Measurements from ENCODE around the gene VAC14.

Gene VAC14

GRCh38 chr16:70663524-70664324 lies 137.2 kb downstream of the VAC14 start:
- no peak for DNase-seq (ENCODE audit: low read depth, low spot score)

- no peak for DNase-seq (ENCODE audit: low read depth, low spot score)
Measured at GRCh38 chr16:70662991-70663523, 137.9 kb downstream of the VAC14 start.

- DNase-seq (ENCODE audit: low read depth, low spot score), result no peak
Measured at GRCh38 chr16:70661918-70662641, 138.9 kb downstream of the VAC14 start.

- no peak for DNase-seq (ENCODE audit: low read depth, low spot score)
Measured at GRCh38 chr16:70661534-70661917, 139.4 kb downstream of the VAC14 start.

GRCh38 chr16:70660672-70661350 lies 140.1 kb downstream of the VAC14 start:
- DNase-seq (ENCODE audit: low read depth, low spot score), result no peak

GRCh38 chr16:70659953-70660671 lies 140.8 kb downstream of the VAC14 start:
- no peak for DNase-seq (ENCODE audit: low read depth, low spot score)

GRCh38 chr16:70659546-70659945 lies 141.4 kb downstream of the VAC14 start:
- no peak for DNase-seq (ENCODE audit: low read depth, low spot score)

GRCh38 chr16:70658921-70659320 lies 142.0 kb downstream of the VAC14 start:
- DNase-seq (ENCODE audit: low read depth, low spot score), result no peak

- DNase-seq (ENCODE audit: low read depth, low spot score), result no peak
Measured at GRCh38 chr16:70657956-70658355, 143.0 kb downstream of the VAC14 start.

GRCh38 chr16:70656712-70657263 lies 144.2 kb downstream of the VAC14 start:
- DNase-seq (ENCODE audit: low read depth, low spot score), result no peak

- DNase-seq (ENCODE audit: low read depth, low spot score), result no peak
Measured at GRCh38 chr16:70656065-70656711, 144.8 kb downstream of the VAC14 start.

- peak; percentile 20 for DNase-seq (ENCODE audit: low read depth, low spot score)
Measured at GRCh38 chr16:70653809-70654771, 146.9 kb downstream of the VAC14 start.

GRCh38 chr16:70653406-70653805 lies 147.6 kb downstream of the VAC14 start:
- DNase-seq (ENCODE audit: low read depth, low spot score), result no peak

- DNase-seq (ENCODE audit: low read depth, low spot score), result no peak
Measured at GRCh38 chr16:70652322-70652721, 148.6 kb downstream of the VAC14 start.

- DNase-seq (ENCODE audit: low read depth, low spot score), result no peak
Measured at GRCh38 chr16:70651524-70651923, 149.4 kb downstream of the VAC14 start.

GRCh38 chr16:70650216-70650615 lies 150.7 kb downstream of the VAC14 start:
- DNase-seq (ENCODE audit: low read depth, low spot score), result no peak

- DNase-seq (ENCODE audit: low read depth, low spot score), result no peak
Measured at GRCh38 chr16:70649300-70649699, 151.7 kb downstream of the VAC14 start.

- DNase-seq (ENCODE audit: low read depth, low spot score), result no peak
Measured at GRCh38 chr16:70648606-70649005, 152.4 kb downstream of the VAC14 start.
